ENCODE data around the gene TMOD1. TPM values are rescaled to one million over a fixed set of nuclear protein-coding genes. Genes with fewer than 3 reads are reported as not detected.
"Not testable (repeated sequence)": the region's sequence is repeated elsewhere in the genome, so short reads cannot be mapped to it uniquely, and the experiment has no call there.

TMOD1 gene
- total RNA-seq, 1 donor from 2014 or later, result 5.8 TPM

DNA sequence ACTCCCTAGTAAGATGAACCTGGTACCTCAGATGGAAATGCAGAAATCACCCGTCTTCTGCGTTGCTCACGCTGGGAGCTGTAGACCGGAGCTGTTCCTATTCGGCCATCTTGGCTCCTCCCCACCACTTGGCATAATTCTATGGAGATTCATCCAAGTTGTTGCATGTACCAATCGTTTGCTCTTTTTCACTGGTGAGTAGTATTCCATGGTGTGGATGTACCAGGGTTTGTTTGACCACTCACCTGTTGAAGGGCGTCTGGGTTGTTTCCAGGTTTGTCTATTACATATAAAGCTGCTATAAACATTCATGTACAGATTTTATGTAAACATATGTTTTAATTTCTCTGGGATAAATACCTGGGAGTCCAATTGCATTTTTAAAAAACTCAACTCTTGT lies 85.4 kb downstream of the TMOD1 start:
- DNase-seq (ENCODE audit: low spot score), result peak; percentile 4

GRCh38 chr9:97591535-97591934 lies 90.1 kb downstream of the TMOD1 start:
- DNase-seq (ENCODE audit: low spot score), result no peak

GRCh38 chr9:97592126-97592525 lies 90.7 kb downstream of the TMOD1 start:
- no peak for DNase-seq (ENCODE audit: low spot score)

DNA sequence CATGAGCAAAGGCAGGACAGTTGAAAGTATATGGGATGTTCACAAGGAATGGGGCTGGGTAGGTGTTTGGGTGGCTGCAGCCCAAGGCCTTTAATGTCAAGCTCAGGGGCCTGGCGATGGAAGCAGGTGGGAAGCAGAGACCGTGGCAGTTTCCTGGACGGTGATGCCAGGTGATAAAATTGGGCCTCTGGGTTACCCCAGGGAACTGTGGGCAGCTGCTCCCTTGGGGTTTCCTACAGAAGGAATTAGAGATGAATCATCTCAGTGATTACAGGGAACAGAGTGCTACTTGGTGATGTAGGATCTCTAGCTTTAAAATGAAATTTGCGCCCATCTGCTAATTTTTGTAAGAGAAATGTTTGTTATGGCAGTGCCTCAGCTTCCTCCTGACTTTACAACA lies 92.5 kb downstream of the TMOD1 start:
- DNase-seq (ENCODE audit: low spot score), result peak; percentile 55

GRCh38 chr9:97594381-97594921 lies 93.0 kb downstream of the TMOD1 start:
- DNase-seq (ENCODE audit: low spot score), result peak; percentile 87

GRCh38 chr9:97596906-97597305 lies 95.4 kb downstream of the TMOD1 start:
- no peak for DNase-seq (ENCODE audit: low spot score)

- DNase-seq (ENCODE audit: low spot score), result no peak
These were observed 97.2 kb downstream of the TMOD1 start for GRCh38 chr9:97598461-97599288.

GRCh38 chr9:97599314-97599846 lies 97.9 kb downstream of the TMOD1 start:
- DNase-seq (ENCODE audit: low spot score), result no peak

- DNase-seq (ENCODE audit: low spot score), result no peak
These were observed 99.2 kb downstream of the TMOD1 start for GRCh38 chr9:97600531-97601227.

- no peak for DNase-seq (ENCODE audit: low spot score)
These were observed 99.9 kb downstream of the TMOD1 start for GRCh38 chr9:97601228-97601898.

DNA sequence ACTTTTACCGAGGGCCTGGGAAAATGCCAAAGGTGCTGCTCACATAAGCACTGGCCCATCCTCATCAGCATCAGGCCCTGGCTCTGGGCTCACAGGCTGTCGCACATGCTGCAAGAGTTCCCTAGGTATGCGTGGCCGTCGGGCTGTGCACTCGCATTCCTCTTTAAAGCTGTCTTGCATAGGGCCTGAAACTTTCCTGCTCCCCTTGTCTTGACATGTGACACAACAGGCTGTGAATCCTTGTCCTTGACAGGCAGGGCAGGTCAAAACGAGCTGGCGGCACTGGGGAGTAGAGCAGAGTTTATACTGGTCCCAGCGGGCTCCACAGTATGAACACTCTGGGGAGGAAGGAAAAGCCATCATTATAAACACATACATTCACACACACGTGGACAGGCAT lies 101.0 kb downstream of the TMOD1 start:
- DNase-seq (ENCODE audit: low spot score), result no peak

DNA sequence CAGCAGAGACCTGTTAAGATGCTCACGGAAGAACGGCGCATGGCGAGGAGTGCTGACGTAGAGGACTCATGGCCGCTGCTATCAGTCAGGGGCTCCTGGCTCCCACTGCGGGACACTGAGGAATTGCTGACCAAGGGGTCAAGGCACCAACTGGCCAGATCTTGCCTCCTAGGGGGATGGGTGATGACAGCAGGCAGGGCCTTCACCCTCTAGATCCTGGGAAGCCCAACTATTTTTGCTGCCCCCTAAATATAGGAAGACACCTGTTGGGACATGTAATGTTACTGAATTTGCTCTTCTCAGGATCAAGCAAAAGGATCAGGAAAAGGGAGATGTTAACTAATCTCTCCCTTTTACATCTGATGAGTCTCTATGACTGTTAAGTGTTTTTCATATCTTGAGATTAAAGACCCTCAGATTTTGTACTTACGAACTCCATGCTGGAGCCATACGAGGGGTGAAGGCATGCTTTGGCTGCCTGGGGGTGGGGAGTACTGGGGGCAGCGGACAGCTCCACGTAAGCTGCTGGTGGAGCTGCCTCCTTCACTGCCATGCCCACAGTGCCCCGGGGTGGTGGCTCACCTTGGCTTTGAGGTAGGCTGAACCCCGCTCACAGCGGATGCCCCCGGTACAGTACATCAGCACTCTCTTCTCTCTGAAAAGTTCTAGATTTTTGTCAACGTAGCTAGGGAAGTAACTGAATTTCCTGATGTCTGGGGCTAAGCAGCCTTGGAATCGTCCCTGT lies 103.6 kb downstream of the TMOD1 start:
- DNase-seq (ENCODE audit: low spot score), result no peak

- DNase-seq (ENCODE audit: low spot score), result no peak
These were observed 114.1 kb downstream of the TMOD1 start for GRCh38 chr9:97615439-97616072.

DNA sequence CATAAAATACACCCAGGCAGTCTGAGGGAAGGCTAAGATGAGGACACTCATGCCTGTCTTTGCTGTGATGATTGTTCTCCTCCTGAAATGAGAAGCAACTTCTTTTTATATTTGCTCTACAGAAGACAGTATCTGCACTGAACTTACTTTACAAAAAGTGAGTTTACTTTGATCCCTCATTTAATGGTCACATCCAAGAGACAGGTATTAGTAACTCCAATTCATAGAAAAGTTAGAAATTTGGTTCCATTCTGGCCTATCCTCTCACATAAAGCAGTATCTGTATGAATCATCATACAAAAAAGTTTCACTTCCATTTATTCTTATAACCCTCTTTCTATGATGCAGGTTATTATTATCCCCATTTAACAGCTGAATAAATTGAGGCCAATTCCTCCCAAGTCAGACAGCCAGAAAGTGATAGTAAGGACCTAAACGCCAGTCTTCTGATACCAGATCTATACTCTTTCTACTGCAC lies 116.5 kb downstream of the TMOD1 start:
- no peak for DNase-seq (ENCODE audit: low spot score)

DNA sequence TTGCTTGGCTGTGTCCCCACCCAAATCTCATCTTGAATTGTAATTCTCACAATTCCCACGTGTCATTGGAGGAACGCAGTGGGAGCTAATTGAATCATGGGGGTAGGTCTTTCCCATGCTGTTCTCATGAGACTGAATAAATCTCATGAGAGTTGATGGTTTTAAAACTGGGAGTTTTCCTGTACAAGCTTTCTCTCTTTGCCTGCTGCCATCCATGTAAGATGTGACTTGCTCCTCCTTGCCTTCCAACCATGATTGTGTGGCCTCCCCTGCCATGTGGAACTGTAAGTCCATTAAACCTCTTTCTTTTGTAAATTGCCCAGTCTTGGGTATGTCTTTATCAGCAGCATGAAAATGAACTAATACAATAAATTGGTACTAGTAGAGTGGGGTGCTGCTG lies 118.6 kb downstream of the TMOD1 start:
- DNase-seq (ENCODE audit: low spot score), result not testable (repeated sequence)

GRCh38 chr9:97622483-97622882 lies 121.0 kb downstream of the TMOD1 start:
- not testable (repeated sequence) for DNase-seq (ENCODE audit: low spot score)

DNA sequence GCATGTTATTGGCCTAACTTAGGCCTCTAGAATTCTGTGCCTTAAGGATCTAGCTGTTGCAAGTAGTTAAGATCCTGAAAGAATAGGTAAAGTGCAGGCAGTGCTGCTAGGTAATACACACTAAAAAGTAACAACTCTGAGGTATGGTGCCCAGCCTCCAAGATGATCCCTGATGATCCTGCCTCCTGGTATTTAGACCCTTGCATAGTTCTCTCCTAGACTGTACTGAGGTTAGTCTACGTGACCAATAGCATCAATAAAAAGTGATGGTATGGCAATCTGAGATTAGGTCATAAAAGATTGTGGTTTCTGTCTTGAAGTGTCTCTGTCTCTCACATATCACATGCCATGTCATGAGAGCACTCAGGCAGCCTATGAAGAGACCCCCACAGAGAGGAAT lies 122.5 kb downstream of the TMOD1 start:
- no peak for DNase-seq (ENCODE audit: low spot score)

GRCh38 chr9:97625620-97626019 lies 124.2 kb downstream of the TMOD1 start:
- no peak for DNase-seq (ENCODE audit: low spot score)

- DNase-seq (ENCODE audit: low spot score), result no peak
These were observed 126.2 kb downstream of the TMOD1 start for GRCh38 chr9:97627624-97628023.

DNA sequence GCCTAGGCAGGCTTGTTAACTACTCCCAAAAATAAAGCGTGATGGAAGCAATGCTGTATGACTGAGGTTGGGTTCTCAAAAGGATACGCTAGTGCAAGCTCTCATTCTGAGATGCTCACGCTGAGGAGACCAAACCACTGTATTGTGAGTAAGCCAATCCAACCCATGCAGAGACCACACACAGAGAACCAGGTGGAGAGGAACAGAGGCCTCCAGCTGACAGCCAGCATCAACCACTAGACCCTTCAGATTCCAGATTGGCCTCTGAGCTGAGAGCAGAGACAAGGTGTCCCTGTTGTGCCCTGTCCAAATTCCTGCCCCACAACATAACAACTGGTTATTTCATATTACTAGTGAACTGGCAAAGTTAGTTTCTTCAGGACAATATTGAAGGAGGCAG lies 127.2 kb downstream of the TMOD1 start:
- no peak for DNase-seq (ENCODE audit: low spot score)

All from mesenteric fat pad (tissue), 1 donor.